ENCODE data around the gene RRP1B.

Gene RRP1B

GRCh38 chr21:43744725-43745124 lies 85.4 kb downstream of the RRP1B start:
- DNase-seq (ENCODE audit: low spot score): no peak
